Measurements from ENCODE around the gene C1QTNF9.
"Not testable (repeated sequence)": the region's sequence is repeated elsewhere in the genome, so short reads cannot be mapped to it uniquely, and the experiment has no call there.

- TF ChIP-seq ZNF274 (IDR thresholded peaks at IDR 0.05; ENCODE audit: low read depth, low read length); YY1 (IDR thresholded peaks at IDR 0.05; ENCODE audit: insufficient read depth, insufficient read length); SUZ12 (IDR thresholded peaks at IDR 0.05; ENCODE audit: extremely low read depth, insufficient read depth, insufficient read length): not testable (repeated sequence)
Observed at GRCh38 chr13:24318878-24319277, 9.5 kb downstream of the C1QTNF9 start.
